ENCODE measurements around the gene C2CD4C. TPM values are rescaled to one million over a fixed set of nuclear protein-coding genes. Genes with fewer than 3 reads are reported as not detected.
"Not testable (repeated sequence)": the region's sequence is repeated elsewhere in the genome, so short reads cannot be mapped to it uniquely, and the experiment has no call there.

Gene C2CD4C
- total and polyA plus RNA-seq, 2 experiments from 2014 or later = 2.1 to 12.5 TPM

- Histone ChIP-seq H3K79me2 (replicated peaks; ENCODE audit: insufficient read depth) (no peaks in the 10 kb centered on the region), H3K27me3 (ENCODE audit: insufficient read depth) (no peaks in the 10 kb centered on the region), H3K4me3 (no peak overlapping the region), H4K20me1 (replicated peaks; ENCODE audit: insufficient read depth) (no peaks in the 10 kb centered on the region), H2AFZ (no peak overlapping the region), H3K27ac (ENCODE audit: low read depth) (no peak overlapping the region), H3K4me1 (ENCODE audit: insufficient read depth) (no peaks in the 10 kb centered on the region), H3F3A (replicated peaks; ENCODE audit: low read depth) (no peaks in the 10 kb centered on the region), H3K9me2 (ENCODE audit: insufficient read depth) (no peaks in the 10 kb centered on the region), H3K36me3 (ENCODE audit: insufficient read depth) (no peaks in the 10 kb centered on the region), H3K4me2 (no peak overlapping the region)
- Mint-ChIP-seq H3K4me3 (no peak overlapping the region), H3K27ac (no peak overlapping the region), H3K27me3 (ENCODE audit: insufficient read depth, low read depth, poor library complexity) (peaks cover 6% of the 10 kb centered on the region), H3K36me3 (ENCODE audit: low read depth) (no peaks in the 10 kb centered on the region; the same call in 1 of the 3 replicates), H3K9me3 (peaks cover 17% of the 10 kb centered on the region; the same call in 2 of the 3 replicates), H3K4me1 (no peaks in the 10 kb centered on the region)
- ATAC-seq (no peak), DNase-seq (ENCODE audit: low spot score) (no peak)
- TF ChIP-seq POLR2AphosphoS5 (IDR thresholded peaks at IDR 0.05; ENCODE audit: low read depth) (no peak), ZNF114 (CRISPR knock-in tag; IDR thresholded peaks at IDR 0.05) (no peak), STAT1 (IDR thresholded peaks at IDR 0.05; ENCODE audit: unreplicated experiment) (no peak), ZNF331 (CRISPR knock-in tag; IDR thresholded peaks at IDR 0.05; ENCODE audit: low read depth) (no peak)
- TF ChIP-seq, protein P1, sequence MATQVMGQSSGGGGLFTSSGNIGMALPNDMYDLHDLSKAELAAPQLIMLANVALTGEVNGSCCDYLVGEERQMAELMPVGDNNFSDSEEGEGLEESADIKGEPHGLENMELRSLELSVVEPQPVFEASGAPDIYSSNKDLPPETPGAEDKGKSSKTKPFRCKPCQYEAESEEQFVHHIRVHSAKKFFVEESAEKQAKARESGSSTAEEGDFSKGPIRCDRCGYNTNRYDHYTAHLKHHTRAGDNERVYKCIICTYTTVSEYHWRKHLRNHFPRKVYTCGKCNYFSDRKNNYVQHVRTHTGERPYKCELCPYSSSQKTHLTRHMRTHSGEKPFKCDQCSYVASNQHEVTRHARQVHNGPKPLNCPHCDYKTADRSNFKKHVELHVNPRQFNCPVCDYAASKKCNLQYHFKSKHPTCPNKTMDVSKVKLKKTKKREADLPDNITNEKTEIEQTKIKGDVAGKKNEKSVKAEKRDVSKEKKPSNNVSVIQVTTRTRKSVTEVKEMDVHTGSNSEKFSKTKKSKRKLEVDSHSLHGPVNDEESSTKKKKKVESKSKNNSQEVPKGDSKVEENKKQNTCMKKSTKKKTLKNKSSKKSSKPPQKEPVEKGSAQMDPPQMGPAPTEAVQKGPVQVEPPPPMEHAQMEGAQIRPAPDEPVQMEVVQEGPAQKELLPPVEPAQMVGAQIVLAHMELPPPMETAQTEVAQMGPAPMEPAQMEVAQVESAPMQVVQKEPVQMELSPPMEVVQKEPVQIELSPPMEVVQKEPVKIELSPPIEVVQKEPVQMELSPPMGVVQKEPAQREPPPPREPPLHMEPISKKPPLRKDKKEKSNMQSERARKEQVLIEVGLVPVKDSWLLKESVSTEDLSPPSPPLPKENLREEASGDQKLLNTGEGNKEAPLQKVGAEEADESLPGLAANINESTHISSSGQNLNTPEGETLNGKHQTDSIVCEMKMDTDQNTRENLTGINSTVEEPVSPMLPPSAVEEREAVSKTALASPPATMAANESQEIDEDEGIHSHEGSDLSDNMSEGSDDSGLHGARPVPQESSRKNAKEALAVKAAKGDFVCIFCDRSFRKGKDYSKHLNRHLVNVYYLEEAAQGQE (IDR thresholded peaks at IDR 0.05; ENCODE audit: unreplicated experiment) = no peak
These were observed 46.8 kb downstream of the C2CD4C start for GRCh38 chr19:362154-362553.

- Histone ChIP-seq H3K4me3 (no peak overlapping the region), H3K79me2 (replicated peaks; ENCODE audit: insufficient read depth) (no peaks in the 10 kb centered on the region), H2AFZ (no peak overlapping the region), H3K4me2 (no peak overlapping the region), H3K27ac (ENCODE audit: low read depth) (no peak overlapping the region), H4K20me1 (replicated peaks; ENCODE audit: insufficient read depth) (no peaks in the 10 kb centered on the region), H3K9me2 (ENCODE audit: insufficient read depth) (no peaks in the 10 kb centered on the region), H3K4me1 (ENCODE audit: insufficient read depth) (no peaks in the 10 kb centered on the region), H3K36me3 (ENCODE audit: insufficient read depth) (no peaks in the 10 kb centered on the region), H3K27me3 (ENCODE audit: insufficient read depth) (no peaks in the 10 kb centered on the region), H3F3A (replicated peaks; ENCODE audit: low read depth) (no peaks in the 10 kb centered on the region)
- Mint-ChIP-seq H3K4me1 (no peaks in the 10 kb centered on the region), H3K27ac (no peak overlapping the region), H3K36me3 (ENCODE audit: low read depth) (no peaks in the 10 kb centered on the region; the same call in 1 of the 3 replicates), H3K4me3 (no peak overlapping the region), H3K27me3 (ENCODE audit: insufficient read depth, low read depth, poor library complexity) (peaks cover 3% of the 10 kb centered on the region), H3K9me3 (peaks cover 23% of the 10 kb centered on the region; the same call in 2 of the 3 replicates)
- DNase-seq (ENCODE audit: low spot score) (no peak), ATAC-seq (no peak)
- TF ChIP-seq, protein P2, sequence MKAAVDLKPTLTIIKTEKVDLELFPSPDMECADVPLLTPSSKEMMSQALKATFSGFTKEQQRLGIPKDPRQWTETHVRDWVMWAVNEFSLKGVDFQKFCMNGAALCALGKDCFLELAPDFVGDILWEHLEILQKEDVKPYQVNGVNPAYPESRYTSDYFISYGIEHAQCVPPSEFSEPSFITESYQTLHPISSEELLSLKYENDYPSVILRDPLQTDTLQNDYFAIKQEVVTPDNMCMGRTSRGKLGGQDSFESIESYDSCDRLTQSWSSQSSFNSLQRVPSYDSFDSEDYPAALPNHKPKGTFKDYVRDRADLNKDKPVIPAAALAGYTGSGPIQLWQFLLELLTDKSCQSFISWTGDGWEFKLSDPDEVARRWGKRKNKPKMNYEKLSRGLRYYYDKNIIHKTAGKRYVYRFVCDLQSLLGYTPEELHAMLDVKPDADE (IDR thresholded peaks at IDR 0.05) = no peak
- TF ChIP-seq, protein P1 (IDR thresholded peaks at IDR 0.05; ENCODE audit: unreplicated experiment) = no peak
- no peak for TF ChIP-seq CREB1 (CRISPR knock-in tag; IDR thresholded peaks at IDR 0.05; ENCODE audit: low read depth)
- no peak for TF ChIP-seq ZNF114 (CRISPR knock-in tag; IDR thresholded peaks at IDR 0.05)
- TF ChIP-seq EZH2 (IDR thresholded peaks at IDR 0.05; ENCODE audit: low read depth, unreplicated experiment) = no peak
These were observed 49.4 kb downstream of the C2CD4C start for GRCh38 chr19:359653-359925.

- H3K4me1 Mint-ChIP-seq; DNase-seq (ENCODE audit: low spot score); H3K4me3 ChIP-seq; H3F3A ChIP-seq (replicated peaks; ENCODE audit: low read depth); H3K27ac Mint-ChIP-seq; H3K4me3 Mint-ChIP-seq; H3K27me3 ChIP-seq (ENCODE audit: insufficient read depth); H3K36me3 Mint-ChIP-seq (ENCODE audit: low read depth); H3K4me2 ChIP-seq; H2AFZ ChIP-seq; H3K79me2 ChIP-seq (replicated peaks; ENCODE audit: insufficient read depth); ATAC-seq; H3K36me3 ChIP-seq (ENCODE audit: insufficient read depth); H4K20me1 ChIP-seq (replicated peaks; ENCODE audit: insufficient read depth); H3K4me1 ChIP-seq (ENCODE audit: insufficient read depth); H3K27ac ChIP-seq (ENCODE audit: low read depth); H3K27me3 Mint-ChIP-seq (ENCODE audit: insufficient read depth, low read depth, poor library complexity); H3K9me2 ChIP-seq (ENCODE audit: insufficient read depth): not testable (repeated sequence)
- H3K9me3 Mint-ChIP-seq = peaks cover 19% of the 10 kb centered on the region; the same call in 2 of the 3 replicates
These were observed 53.4 kb downstream of the C2CD4C start for GRCh38 chr19:355536-355935.
